Stimulated activated CD4-positive, alpha-beta T cell treated with anti-CD3 and anti-CD28 coated beads, TNF-alpha, amount 100 ng/mL, for 24 hours (primary cell): ENCODE data around the gene CRYBA2.

Experiments
- DNase-seq, 3 experiments: peaks; one replicate each; pipeline ENCODE4 v3.0.0-alpha.2; 2020; ENCODE audit warnings: low read depth in 3 of 3

The CRYBA2 gene

GRCh38 chr2:218956039-218956438, 37.2 kb downstream of the CRYBA2 start:
- no peak for DNase-seq

GRCh38 chr2:218954541-218955300, 38.5 kb downstream of the CRYBA2 start:
- no peak for DNase-seq

- DNase-seq: no peak
Measured at GRCh38 chr2:218953366-218953954, 39.8 kb downstream of the CRYBA2 start.

GRCh38 chr2:218952160-218952559, 41.1 kb downstream of the CRYBA2 start:
- no peak for DNase-seq

- no peak for DNase-seq
Measured at GRCh38 chr2:218946621-218947020, 46.6 kb downstream of the CRYBA2 start.

GRCh38 chr2:218944759-218945404, 48.3 kb downstream of the CRYBA2 start:
- DNase-seq: no peak
